GM12892 (cell line): ENCODE results near the gene OR6J1.

Source experiments
- POLR2AphosphoS5 ChIP-seq: IDR thresholded peaks from 2 replicates; pipeline ENCODE4 v1.6.1; 2011; ENCODE audit warnings: low read depth, low read length, control low read depth
- TAF1 ChIP-seq: IDR thresholded peaks from 2 replicates; pipeline ENCODE4 v1.6.1; 2011; ENCODE audit warnings: low read depth, mild to moderate bottlenecking, control low read depth, low read length, borderline replicate concordance

- no peak for TF ChIP-seq POLR2AphosphoS5
- no peak for TF ChIP-seq TAF1
These were observed 16.5 kb upstream of the OR6J1 start for GRCh38 chr14:22660654-22661053.
